ENCODE data around the gene MMRN1. TPM values are rescaled to one million over a fixed set of nuclear protein-coding genes. Genes with fewer than 3 reads are reported as not detected.
"Not testable (repeated sequence)": the region's sequence is repeated elsewhere in the genome, so short reads cannot be mapped to it uniquely, and the experiment has no call there.

Gene MMRN1
- total RNA-seq, 2 experiments from 2014 or later: 0.10 TPM; not detected in 1

GRCh38 chr4:89897867-89898266, 3.2 kb downstream of the MMRN1 start:
- intact Hi-C loops (cut with micrococcal nuclease): loop anchor here (5.0 kb wide), 1 partner anchor 61 kb away; the partner anchor contains the start of gene SNCA
- DNase-seq: no peak
- no peak overlapping the region for H3K4me3 Mint-ChIP-seq
- peaks cover 15% of the 10 kb centered on the region for H3K4me1 Mint-ChIP-seq (ENCODE audit: low read depth)
- H3K27ac Mint-ChIP-seq: no peak overlapping the region
- H3K27me3 Mint-ChIP-seq: no peaks in the 10 kb centered on the region
- no peaks in the 10 kb centered on the region for H3K9me3 Mint-ChIP-seq
- H3K36me3 Mint-ChIP-seq: no peaks in the 10 kb centered on the region
- ChIA-PET CTCF (no interaction called here), POLR2A (no interaction called here)

GRCh38 chr4:89898304-89898716, 3.7 kb downstream of the MMRN1 start:
- H3K36me3 Mint-ChIP-seq: no peaks in the 10 kb centered on the region
- H3K4me3 Mint-ChIP-seq: no peak overlapping the region
- H3K4me1 Mint-ChIP-seq (ENCODE audit: low read depth): peaks cover 15% of the 10 kb centered on the region
- H3K27me3 Mint-ChIP-seq: no peaks in the 10 kb centered on the region
- POLR2A ChIA-PET: no interaction called here
- intact Hi-C loops (cut with micrococcal nuclease): loop anchor here (5.0 kb wide), 1 partner anchor 61 kb away; the partner anchor contains the start of gene SNCA
- no peaks in the 10 kb centered on the region for H3K9me3 Mint-ChIP-seq
- CTCF ChIA-PET: no interaction called here
- DNase-seq: peak; percentile 11
- no peak overlapping the region for H3K27ac Mint-ChIP-seq

DNA sequence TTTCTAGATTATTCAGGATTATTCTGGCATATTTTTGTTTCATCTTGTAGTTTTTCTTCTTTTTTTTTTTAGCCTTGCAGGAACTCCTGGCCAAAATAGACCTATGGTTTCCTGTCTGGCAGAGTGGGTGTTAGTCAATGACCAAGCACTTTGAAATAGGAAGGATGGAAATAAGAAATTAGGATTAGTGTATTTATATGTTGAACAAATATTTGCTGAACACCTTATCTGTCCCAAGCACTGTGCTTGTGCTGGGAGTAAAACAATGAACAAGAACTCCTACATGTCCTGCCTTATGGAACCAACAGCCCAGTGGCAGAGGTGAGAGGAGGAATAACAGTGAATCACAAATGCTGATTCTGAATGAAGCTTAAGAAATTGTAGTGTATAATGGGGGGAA, 4.5 kb downstream of the MMRN1 start:
- no peaks in the 10 kb centered on the region for H3K9me3 Mint-ChIP-seq
- ChIA-PET POLR2A (no interaction called here), CTCF (interaction anchor here (0.6 kb wide), 1 partner anchor 212 kb away, joined by 3 read pairs; no protein-coding TSS in a partner anchor)
- H3K27me3 Mint-ChIP-seq: no peaks in the 10 kb centered on the region
- no peak for DNase-seq
- no peak overlapping the region for H3K27ac Mint-ChIP-seq
- peaks cover 15% of the 10 kb centered on the region for H3K4me1 Mint-ChIP-seq (ENCODE audit: low read depth)
- no peak overlapping the region for H3K4me3 Mint-ChIP-seq
- intact Hi-C loops (cut with micrococcal nuclease): loop anchor here (5.0 kb wide), 1 partner anchor 62 kb away; the partner anchor contains the start of gene SNCA
- H3K36me3 Mint-ChIP-seq: no peaks in the 10 kb centered on the region

DNA sequence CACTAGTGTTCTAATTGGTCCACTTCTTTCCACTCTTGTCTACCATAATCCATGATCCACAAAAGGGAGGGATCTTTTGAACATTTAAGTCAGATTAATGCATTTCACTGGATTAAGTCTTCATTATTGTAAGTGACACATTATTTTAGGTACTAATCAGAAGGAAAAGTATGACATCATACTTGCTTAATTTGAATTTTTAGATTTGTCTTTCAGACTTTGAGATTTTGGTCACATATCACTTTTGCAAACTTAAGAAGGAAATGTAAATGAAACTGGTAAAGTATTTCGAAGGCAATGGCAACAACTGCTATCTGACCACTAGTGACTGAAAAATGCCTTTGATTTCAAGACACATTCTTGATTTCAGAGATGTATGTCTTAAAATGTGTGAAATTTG, 5.2 kb downstream of the MMRN1 start:
- no peak overlapping the region for H3K27ac Mint-ChIP-seq
- no peaks in the 10 kb centered on the region for H3K27me3 Mint-ChIP-seq
- no peaks in the 10 kb centered on the region for H3K36me3 Mint-ChIP-seq
- peaks cover 9% of the 10 kb centered on the region for H3K4me1 Mint-ChIP-seq (ENCODE audit: low read depth)
- H3K4me3 Mint-ChIP-seq: no peak overlapping the region
- CTCF ChIA-PET: interaction anchor here (0.9 kb wide), 1 partner anchor 11 kb away, joined by 3 read pairs; no protein-coding TSS in a partner anchor
- no peaks in the 10 kb centered on the region for H3K9me3 Mint-ChIP-seq
- POLR2A ChIA-PET: no interaction called here
- DNase-seq: no peak
- intact Hi-C loops (cut with micrococcal nuclease): loop anchor here (2.0 to 5.0 kb wide), 4 partner anchors 63 to 673 kb away; partner anchors contain the start of gene SNCA

DNA sequence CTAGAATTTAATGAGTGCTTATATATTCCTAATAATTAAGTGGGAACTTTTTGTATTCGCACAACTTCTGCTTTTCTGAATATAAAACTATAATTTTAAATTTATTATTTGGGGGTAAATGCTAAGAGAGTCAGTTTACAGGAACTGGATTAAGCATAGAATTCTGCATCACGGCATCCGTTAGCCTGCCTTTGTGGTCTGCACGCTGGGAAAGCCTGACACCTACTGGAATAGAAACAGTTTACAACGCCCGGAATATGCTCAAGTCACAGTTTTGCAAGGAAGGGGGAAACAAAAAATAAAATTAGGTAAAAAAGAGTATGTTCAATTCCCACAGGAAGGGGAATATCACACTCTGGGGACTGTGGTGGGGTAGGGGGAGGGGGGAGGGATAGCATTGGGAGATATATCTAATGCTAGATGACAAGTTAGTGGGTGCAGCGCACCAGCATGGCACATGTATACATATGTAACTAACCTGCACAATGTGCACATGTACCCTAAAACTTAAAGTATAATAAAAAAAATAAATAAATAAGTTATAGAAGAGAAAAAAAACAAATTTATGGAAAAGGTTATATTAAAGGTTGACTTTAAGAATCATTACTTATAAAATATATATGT, 7.3 kb downstream of the MMRN1 start:
- H3K9me3 Mint-ChIP-seq; H3K4me3 Mint-ChIP-seq; H3K4me1 Mint-ChIP-seq (ENCODE audit: low read depth); H3K36me3 Mint-ChIP-seq; POLR2A ChIA-PET; H3K27me3 Mint-ChIP-seq; H3K27ac Mint-ChIP-seq: not testable (repeated sequence)
- intact Hi-C loops (cut with micrococcal nuclease): loop anchor here (1.0 to 5.0 kb wide), 6 partner anchors 244 to 743 kb away; no protein-coding TSS in a partner anchor
- peak; percentile 66 for DNase-seq
- CTCF ChIA-PET: interaction anchor here (1.0 to 1.7 kb wide), 3 partner anchors 315 to 675 kb away, joined by 3 to 6 read pairs (median 4); no protein-coding TSS in a partner anchor

DNA sequence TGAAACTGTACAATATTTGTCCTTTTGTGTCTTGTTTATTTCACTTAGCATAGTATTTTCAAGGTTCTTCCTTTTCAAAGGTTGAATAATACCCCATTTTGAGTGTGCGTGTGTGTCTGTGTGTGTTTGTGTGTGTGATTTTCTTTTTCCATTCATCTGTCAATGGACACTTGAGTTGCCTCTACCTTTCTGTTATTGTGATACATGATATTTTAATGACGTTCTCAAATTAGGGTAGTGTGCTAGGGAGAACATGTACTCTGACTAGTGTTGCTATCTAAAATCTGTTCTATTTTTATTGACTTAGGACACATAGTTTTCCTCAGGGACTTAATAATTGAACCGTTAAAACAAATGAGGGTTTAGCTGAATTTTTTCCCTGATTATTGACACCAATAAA, 9.9 kb downstream of the MMRN1 start:
- H3K9me3 Mint-ChIP-seq: no peaks in the 10 kb centered on the region
- intact Hi-C loops (cut with micrococcal nuclease): loop anchor here (5.0 kb wide), 1 partner anchor 677 kb away; no protein-coding TSS in a partner anchor
- no peak for DNase-seq
- H3K4me1 Mint-ChIP-seq (ENCODE audit: low read depth): peaks cover 2% of the 10 kb centered on the region
- no peak overlapping the region for H3K4me3 Mint-ChIP-seq
- H3K27me3 Mint-ChIP-seq: no peaks in the 10 kb centered on the region
- no peak overlapping the region for H3K27ac Mint-ChIP-seq
- CTCF ChIA-PET: no interaction called here
- POLR2A ChIA-PET: no interaction called here
- H3K36me3 Mint-ChIP-seq: no peaks in the 10 kb centered on the region

DNA sequence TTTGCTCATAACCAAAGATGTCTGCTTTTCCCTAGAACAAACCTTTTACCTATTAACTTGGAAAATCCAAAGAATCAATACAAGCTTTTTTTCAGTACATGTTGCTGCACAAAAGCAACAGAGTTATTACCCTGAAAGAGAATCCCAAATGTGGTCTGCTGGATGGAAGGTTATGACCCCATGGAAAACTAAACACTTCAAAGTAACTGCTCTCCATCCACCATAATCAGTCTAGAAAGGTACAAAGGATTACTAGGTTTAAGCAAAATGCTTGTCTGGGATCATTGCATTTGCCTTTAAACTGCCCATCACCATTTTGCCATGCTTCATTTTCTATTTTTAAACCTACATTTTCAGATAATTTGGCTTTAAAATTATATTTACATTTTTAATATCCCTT, 11.7 kb downstream of the MMRN1 start:
- Mint-ChIP-seq H3K4me3 (no peak overlapping the region), H3K27ac (no peak overlapping the region), H3K4me1 (ENCODE audit: low read depth) (peaks cover 2% of the 10 kb centered on the region), H3K36me3 (no peaks in the 10 kb centered on the region), H3K9me3 (no peaks in the 10 kb centered on the region), H3K27me3 (no peaks in the 10 kb centered on the region)
- ChIA-PET POLR2A (no interaction called here), CTCF (no interaction called here)
- intact Hi-C loops (cut with micrococcal nuclease): no loop called here
- DNase-seq: no peak

- ChIA-PET POLR2A (no interaction called here), CTCF (interaction anchor here (1.0 kb wide), 1 partner anchor 38 kb away, joined by 3 read pairs; no protein-coding TSS in a partner anchor)
- intact Hi-C loops (cut with micrococcal nuclease): no loop called here
- no peaks in the 10 kb centered on the region for H3K27me3 Mint-ChIP-seq
- H3K4me3 Mint-ChIP-seq: no peak overlapping the region
- H3K9me3 Mint-ChIP-seq: no peaks in the 10 kb centered on the region
- no peaks in the 10 kb centered on the region for H3K36me3 Mint-ChIP-seq
- peaks cover 2% of the 10 kb centered on the region for H3K4me1 Mint-ChIP-seq (ENCODE audit: low read depth)
- DNase-seq: peak; percentile 10
- no peak overlapping the region for H3K27ac Mint-ChIP-seq
Measured at GRCh38 chr4:89906777-89907521, 12.3 kb downstream of the MMRN1 start.

DNA sequence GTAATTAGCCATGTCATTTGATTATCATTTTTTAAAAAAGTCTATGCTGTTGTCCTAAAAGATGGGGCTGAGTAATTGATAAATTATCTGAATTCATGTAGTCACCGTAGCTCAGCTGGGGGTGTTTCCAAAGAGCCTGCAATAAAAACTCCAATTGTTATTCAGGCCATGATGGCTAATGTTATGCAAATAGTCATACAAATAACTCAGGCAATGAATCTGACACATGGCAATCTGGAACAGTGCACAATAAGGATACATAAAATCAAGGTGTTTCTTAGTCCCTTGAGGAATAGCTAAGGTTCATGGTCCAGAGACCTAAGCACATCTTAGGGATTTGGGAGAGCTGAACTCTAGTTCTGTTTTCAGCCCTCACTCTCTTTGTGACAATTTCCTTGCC, 15.2 kb downstream of the MMRN1 start:
- intact Hi-C loops (cut with micrococcal nuclease): no loop called here
- CTCF ChIA-PET: interaction anchor here (1.1 kb wide), 1 partner anchor 424 kb away, joined by 3 read pairs; no protein-coding TSS in a partner anchor
- no peaks in the 10 kb centered on the region for H3K27me3 Mint-ChIP-seq
- no peaks in the 10 kb centered on the region for H3K36me3 Mint-ChIP-seq
- no peak overlapping the region for H3K27ac Mint-ChIP-seq
- no peak for DNase-seq
- peaks cover 2% of the 10 kb centered on the region for H3K4me1 Mint-ChIP-seq (ENCODE audit: low read depth)
- no peaks in the 10 kb centered on the region for H3K9me3 Mint-ChIP-seq
- no peak overlapping the region for H3K4me3 Mint-ChIP-seq
- POLR2A ChIA-PET: no interaction called here

DNA sequence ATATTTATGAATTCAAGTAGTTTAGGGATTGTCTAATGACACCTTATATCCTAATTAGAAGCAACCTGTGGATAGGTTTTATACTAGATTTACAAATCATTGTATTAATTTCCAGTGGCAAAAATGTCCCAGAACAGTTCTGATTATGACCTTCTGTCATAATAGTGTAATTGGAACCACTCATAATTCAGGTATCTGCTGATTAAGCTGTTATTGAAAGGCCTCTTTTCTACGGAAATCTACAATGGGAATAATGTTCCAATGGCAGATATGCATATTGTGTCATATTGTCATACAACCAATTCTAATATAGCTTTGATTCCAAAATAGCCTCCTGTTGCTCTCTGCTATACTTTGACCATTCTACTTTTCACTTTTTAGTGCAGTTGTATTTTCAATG, 19.0 kb downstream of the MMRN1 start:
- POLR2A ChIA-PET: no interaction called here
- intact Hi-C loops (cut with micrococcal nuclease): no loop called here
- Mint-ChIP-seq H3K9me3 (no peaks in the 10 kb centered on the region), H3K27me3 (no peaks in the 10 kb centered on the region), H3K4me1 (ENCODE audit: low read depth) (no peaks in the 10 kb centered on the region), H3K36me3 (no peaks in the 10 kb centered on the region), H3K27ac (no peak overlapping the region), H3K4me3 (no peak overlapping the region)
- DNase-seq: no peak
- CTCF ChIA-PET: no interaction called here

GRCh38 chr4:89914609-89915550, 20.2 kb downstream of the MMRN1 start:
- no peak for DNase-seq
- ChIA-PET CTCF (no interaction called here), POLR2A (no interaction called here)
- H3K4me3 Mint-ChIP-seq: no peak overlapping the region
- intact Hi-C loops (cut with micrococcal nuclease): no loop called here
- H3K36me3 Mint-ChIP-seq: no peaks in the 10 kb centered on the region
- no peaks in the 10 kb centered on the region for H3K9me3 Mint-ChIP-seq
- no peak overlapping the region for H3K27ac Mint-ChIP-seq
- no peaks in the 10 kb centered on the region for H3K27me3 Mint-ChIP-seq
- H3K4me1 Mint-ChIP-seq (ENCODE audit: low read depth): no peaks in the 10 kb centered on the region

DNA sequence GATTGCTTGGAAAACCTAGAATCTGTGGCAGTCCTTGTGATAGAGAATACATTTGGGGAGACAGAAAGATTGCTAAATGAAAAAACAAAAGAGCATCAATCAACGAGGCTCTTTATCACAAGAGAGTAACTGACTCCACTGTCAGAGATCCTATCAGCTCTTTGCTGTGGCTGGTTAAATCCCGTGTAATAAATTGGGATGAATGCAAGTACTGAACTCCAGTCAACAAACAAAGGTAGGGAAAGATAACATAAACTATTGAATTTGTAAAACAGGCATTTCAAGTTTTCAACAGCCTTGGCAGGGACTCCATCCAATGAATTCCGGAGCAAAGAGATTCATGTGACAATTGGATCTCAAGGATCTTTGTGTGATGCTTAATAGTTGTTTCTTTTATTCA, 21.3 kb downstream of the MMRN1 start:
- POLR2A ChIA-PET: no interaction called here
- no peak overlapping the region for H3K27ac Mint-ChIP-seq
- intact Hi-C loops (cut with micrococcal nuclease): no loop called here

More for the DNA sequence above, 21.3 kb downstream of the MMRN1 start:
- H3K9me3 Mint-ChIP-seq: no peaks in the 10 kb centered on the region
- no peak overlapping the region for H3K4me3 Mint-ChIP-seq
- DNase-seq: no peak
- no peaks in the 10 kb centered on the region for H3K4me1 Mint-ChIP-seq (ENCODE audit: low read depth)
- CTCF ChIA-PET: no interaction called here
- no peaks in the 10 kb centered on the region for H3K36me3 Mint-ChIP-seq
- H3K27me3 Mint-ChIP-seq: no peaks in the 10 kb centered on the region

Measured in activated CD4-positive, alpha-beta memory T cell treated with anti-CD3 and anti-CD28 coated beads for 36 hours (primary cell).